ENCODE measurements around the gene MRPS27. TPM values are rescaled to one million over a fixed set of nuclear protein-coding genes. Genes with fewer than 3 reads are reported as not detected.

MRPS27 gene
- total and polyA plus RNA-seq, 2 of the 4 experiments (the other 2 are of a cell fraction), result 46.9 to 90.5 TPM

DNA sequence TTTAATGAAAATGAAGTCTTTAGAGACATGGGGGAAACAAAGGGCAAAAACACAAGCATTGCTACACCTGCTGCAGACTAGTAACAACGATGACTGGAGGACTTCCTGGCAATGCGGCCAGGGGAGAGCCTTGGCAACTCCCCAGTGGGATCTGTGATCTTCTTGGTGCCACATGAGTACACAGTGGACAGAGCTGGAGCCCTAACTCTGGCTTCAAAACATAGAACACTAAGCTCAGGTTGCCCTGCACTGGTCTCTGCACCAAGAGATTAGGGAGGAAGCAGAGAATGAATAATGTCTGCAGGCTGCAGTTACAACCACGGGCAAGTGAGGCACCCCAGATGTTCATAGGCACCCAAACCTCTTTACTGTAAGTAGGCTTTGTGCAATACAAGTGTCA, 91.1 kb downstream of the MRPS27 start:
- Histone ChIP-seq H3K56ac (ENCODE audit: extremely low read depth, insufficient read depth, low read length) (no peak overlapping the region), H3K4me3 (ENCODE audit: insufficient read depth, low read depth, low read length) (no peak overlapping the region), H3K9me3 (ENCODE audit: control insufficient read depth, insufficient read depth, low read length) (no peaks in the 10 kb centered on the region), H3K14ac (replicated peaks; ENCODE audit: low read depth, low read length) (no peak overlapping the region), H4K5ac (ENCODE audit: low read depth, low read length) (no peak overlapping the region), H2AK5ac (ENCODE audit: low read depth, low read length) (no peak overlapping the region), H3K23ac (ENCODE audit: low read depth, low read length) (no peak overlapping the region), H2BK120ac (ENCODE audit: low read depth, low read length) (no peak overlapping the region), H2AFZ (replicated peaks; ENCODE audit: low read length, poor library complexity) (no peak overlapping the region), H3K4ac (ENCODE audit: low read depth, low read length) (no peak overlapping the region), H3K27me3 (ENCODE audit: control insufficient read depth, insufficient read depth, low read length) (no peaks in the 10 kb centered on the region), H4K91ac (ENCODE audit: insufficient read depth, low read depth, low read length) (no peak overlapping the region), H4K8ac (ENCODE audit: low read depth in 2 of 2, low read length in 2 of 2) (no peak overlapping the region), H2BK15ac (ENCODE audit: low read depth, low read length) (no peak overlapping the region), H3K4me1 (ENCODE audit: control insufficient read depth, insufficient read depth, low read length) (peaks cover 4% of the 10 kb centered on the region), H3K18ac (ENCODE audit: low read depth, low read length) (no peak overlapping the region), H3K27ac (ENCODE audit: insufficient read depth, low read length) (no peak overlapping the region), H3K36me3 (ENCODE audit: control insufficient read depth, insufficient read depth, low read length) (peaks cover 10% of the 10 kb centered on the region), H2BK20ac (ENCODE audit: low read depth, low read length) (no peak overlapping the region), H3K9ac (ENCODE audit: low read depth, low read length) (no peak overlapping the region), H3K9me1 (ENCODE audit: insufficient read depth, low read length) (peaks cover 7% of the 10 kb centered on the region), H3K4me2 (ENCODE audit: low read depth, low read length) (no peak overlapping the region), H3K79me1 (ENCODE audit: low read depth in 1 of 2, low read length in 2 of 2) (peaks cover 7 to 10% of the 10 kb centered on the region in 2 experiments; a peak in 3 of 4 replicates), H2AK9ac (replicated peaks; ENCODE audit: low read depth, low read length, poor library complexity) (no peak overlapping the region), H4K20me1 (ENCODE audit: insufficient read depth, low read length) (0 out of 2 replicates have a peak, but pooled peaks cover 3% of the 10 kb centered on the region), H2BK5ac (ENCODE audit: low read depth, low read length, poor library complexity, severe bottlenecking) (no peak overlapping the region)
- CTCF ChIA-PET, result no interaction called here
- POLR2A ChIA-PET (ENCODE audit: unreplicated experiment), result no interaction called here
- DNase-seq, result no peak
- TF ChIP-seq MXI1 (IDR thresholded peaks at IDR 0.05; ENCODE audit: borderline replicate concordance, low read depth, low read length) (no peak), MAZ (IDR thresholded peaks at IDR 0.05; ENCODE audit: borderline replicate concordance, low read depth, low read length) (no peak), BHLHE40 (IDR thresholded peaks at IDR 0.05; ENCODE audit: low read depth, low read length) (no peak), POLR2A (IDR thresholded peaks at IDR 0.05; ENCODE audit: low read depth, low read length) (no peak), CHD1 (IDR thresholded peaks at IDR 0.05; ENCODE audit: low read depth, low read length) (no peak), RAD21 (IDR thresholded peaks at IDR 0.05; ENCODE audit: low read length) (no peak), RFX5 (IDR thresholded peaks at IDR 0.05; ENCODE audit: low read depth, low read length) (no peak), SMC3 (IDR thresholded peaks at IDR 0.05; ENCODE audit: low read depth, low read length) (no peak)
- TF ChIP-seq, protein P1, sequence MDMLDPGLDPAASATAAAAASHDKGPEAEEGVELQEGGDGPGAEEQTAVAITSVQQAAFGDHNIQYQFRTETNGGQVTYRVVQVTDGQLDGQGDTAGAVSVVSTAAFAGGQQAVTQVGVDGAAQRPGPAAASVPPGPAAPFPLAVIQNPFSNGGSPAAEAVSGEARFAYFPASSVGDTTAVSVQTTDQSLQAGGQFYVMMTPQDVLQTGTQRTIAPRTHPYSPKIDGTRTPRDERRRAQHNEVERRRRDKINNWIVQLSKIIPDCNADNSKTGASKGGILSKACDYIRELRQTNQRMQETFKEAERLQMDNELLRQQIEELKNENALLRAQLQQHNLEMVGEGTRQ (IDR thresholded peaks at IDR 0.05; ENCODE audit: low read depth, low read length), result no peak
- TF ChIP-seq, protein P2, sequence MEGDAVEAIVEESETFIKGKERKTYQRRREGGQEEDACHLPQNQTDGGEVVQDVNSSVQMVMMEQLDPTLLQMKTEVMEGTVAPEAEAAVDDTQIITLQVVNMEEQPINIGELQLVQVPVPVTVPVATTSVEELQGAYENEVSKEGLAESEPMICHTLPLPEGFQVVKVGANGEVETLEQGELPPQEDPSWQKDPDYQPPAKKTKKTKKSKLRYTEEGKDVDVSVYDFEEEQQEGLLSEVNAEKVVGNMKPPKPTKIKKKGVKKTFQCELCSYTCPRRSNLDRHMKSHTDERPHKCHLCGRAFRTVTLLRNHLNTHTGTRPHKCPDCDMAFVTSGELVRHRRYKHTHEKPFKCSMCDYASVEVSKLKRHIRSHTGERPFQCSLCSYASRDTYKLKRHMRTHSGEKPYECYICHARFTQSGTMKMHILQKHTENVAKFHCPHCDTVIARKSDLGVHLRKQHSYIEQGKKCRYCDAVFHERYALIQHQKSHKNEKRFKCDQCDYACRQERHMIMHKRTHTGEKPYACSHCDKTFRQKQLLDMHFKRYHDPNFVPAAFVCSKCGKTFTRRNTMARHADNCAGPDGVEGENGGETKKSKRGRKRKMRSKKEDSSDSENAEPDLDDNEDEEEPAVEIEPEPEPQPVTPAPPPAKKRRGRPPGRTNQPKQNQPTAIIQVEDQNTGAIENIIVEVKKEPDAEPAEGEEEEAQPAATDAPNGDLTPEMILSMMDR (conservative IDR thresholded peaks at IDR 0.05; ENCODE audit: low read depth, low read length), result no peak
- in situ Hi-C loops (cut with MboI; ENCODE audit: low sequenced_read_pairs) (no loop called here), dilution Hi-C loops (cut with HindIII; ENCODE audit: low sequenced_read_pairs, unreplicated experiment) (no loop called here), intact Hi-C loops (cut with micrococcal nuclease) (no loop called here)
- BruUV-seq (replicated peaks), result no TSS peak
- ATAC-seq (ENCODE audit: low read depth), result no peak
- WGBS, 2 experiments (ENCODE audit: extremely low coverage in 2 of 2, insufficient read length in 1 of 2), result no CpG with 5 or more reads among the region's 3 CpGs
